ENCODE results near the gene GABBR2. TPM values are rescaled to one million over a fixed set of nuclear protein-coding genes. Genes with fewer than 3 reads are reported as not detected.

GABBR2 gene
- total RNA-seq, 1 experiment from 2014 or later, result 0.23 TPM

- Histone ChIP-seq H3K36me3 (ENCODE audit: control insufficient read depth, insufficient read depth, low read length) (no peaks in the 10 kb centered on the region), H3K27me3 (replicated peaks; ENCODE audit: control insufficient read depth, insufficient read depth, low read length) (no peaks in the 10 kb centered on the region), H3K9me3 (peaks cover 8% of the 10 kb centered on the region; the same call in 1 of the 2 replicates), H3K4me1 (peaks cover 2% of the 10 kb centered on the region), H3K4me3 (ENCODE audit: low read depth, low read length) (no peak overlapping the region)
- ChIA-PET CTCF (no interaction called here), POLR2A (no interaction called here)
- no TSS peak for BruUV-seq (replicated peaks)
- Mint-ChIP-seq H3K9me3 (ENCODE audit: unreplicated experiment) (peaks cover 14% of the 10 kb centered on the region), H3K36me3 (ENCODE audit: insufficient read depth, unreplicated experiment) (peaks cover 7% of the 10 kb centered on the region), H3K4me1 (ENCODE audit: low read depth, unreplicated experiment) (no peaks in the 10 kb centered on the region), H3K27me3 (ENCODE audit: insufficient read depth, unreplicated experiment) (no peaks in the 10 kb centered on the region), H3K27ac (ENCODE audit: unreplicated experiment) (no peak overlapping the region), H3K4me3 (ENCODE audit: unreplicated experiment) (no peak overlapping the region)
- TF ChIP-seq, protein P1, sequence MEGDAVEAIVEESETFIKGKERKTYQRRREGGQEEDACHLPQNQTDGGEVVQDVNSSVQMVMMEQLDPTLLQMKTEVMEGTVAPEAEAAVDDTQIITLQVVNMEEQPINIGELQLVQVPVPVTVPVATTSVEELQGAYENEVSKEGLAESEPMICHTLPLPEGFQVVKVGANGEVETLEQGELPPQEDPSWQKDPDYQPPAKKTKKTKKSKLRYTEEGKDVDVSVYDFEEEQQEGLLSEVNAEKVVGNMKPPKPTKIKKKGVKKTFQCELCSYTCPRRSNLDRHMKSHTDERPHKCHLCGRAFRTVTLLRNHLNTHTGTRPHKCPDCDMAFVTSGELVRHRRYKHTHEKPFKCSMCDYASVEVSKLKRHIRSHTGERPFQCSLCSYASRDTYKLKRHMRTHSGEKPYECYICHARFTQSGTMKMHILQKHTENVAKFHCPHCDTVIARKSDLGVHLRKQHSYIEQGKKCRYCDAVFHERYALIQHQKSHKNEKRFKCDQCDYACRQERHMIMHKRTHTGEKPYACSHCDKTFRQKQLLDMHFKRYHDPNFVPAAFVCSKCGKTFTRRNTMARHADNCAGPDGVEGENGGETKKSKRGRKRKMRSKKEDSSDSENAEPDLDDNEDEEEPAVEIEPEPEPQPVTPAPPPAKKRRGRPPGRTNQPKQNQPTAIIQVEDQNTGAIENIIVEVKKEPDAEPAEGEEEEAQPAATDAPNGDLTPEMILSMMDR (IDR thresholded peaks at IDR 0.05; ENCODE audit: insufficient read depth in 1 of 2, low read depth in 1 of 2, low read length in 1 of 2, severe bottlenecking in 1 of 2, unreplicated experiment in 1 of 2), result no peak
- DNase-seq, result no peak
- intact Hi-C loops (cut with micrococcal nuclease; ENCODE audit: unreplicated experiment), result no loop called here
Observed at GRCh38 chr9:98367923-98368322, 340.8 kb downstream of the GABBR2 start.

GRCh38 chr9:98367371-98367900 lies 341.3 kb downstream of the GABBR2 start:
- POLR2A ChIA-PET, result no interaction called here
- Mint-ChIP-seq H3K36me3 (ENCODE audit: insufficient read depth, unreplicated experiment) (peaks cover 7% of the 10 kb centered on the region), H3K4me3 (ENCODE audit: unreplicated experiment) (no peak overlapping the region), H3K9me3 (ENCODE audit: unreplicated experiment) (peaks cover 14% of the 10 kb centered on the region), H3K27ac (ENCODE audit: unreplicated experiment) (no peak overlapping the region), H3K4me1 (ENCODE audit: low read depth, unreplicated experiment) (no peaks in the 10 kb centered on the region), H3K27me3 (ENCODE audit: insufficient read depth, unreplicated experiment) (no peaks in the 10 kb centered on the region)
- no peak for DNase-seq
- Histone ChIP-seq H3K36me3 (ENCODE audit: control insufficient read depth, insufficient read depth, low read length) (no peaks in the 10 kb centered on the region), H3K4me1 (no peaks in the 10 kb centered on the region; the same call in 1 of the 2 replicates), H3K4me3 (ENCODE audit: low read depth, low read length) (no peak overlapping the region), H3K9me3 (peaks cover 8% of the 10 kb centered on the region; the same call in 1 of the 2 replicates), H3K27me3 (replicated peaks; ENCODE audit: control insufficient read depth, insufficient read depth, low read length) (no peaks in the 10 kb centered on the region)
- CTCF ChIA-PET, result no interaction called here
- intact Hi-C loops (cut with micrococcal nuclease; ENCODE audit: unreplicated experiment), result no loop called here
- BruUV-seq (replicated peaks), result no TSS peak
- TF ChIP-seq, protein P1 (IDR thresholded peaks at IDR 0.05; ENCODE audit: insufficient read depth in 1 of 2, low read depth in 1 of 2, low read length in 1 of 2, severe bottlenecking in 1 of 2, unreplicated experiment in 1 of 2), result no peak

DNA sequence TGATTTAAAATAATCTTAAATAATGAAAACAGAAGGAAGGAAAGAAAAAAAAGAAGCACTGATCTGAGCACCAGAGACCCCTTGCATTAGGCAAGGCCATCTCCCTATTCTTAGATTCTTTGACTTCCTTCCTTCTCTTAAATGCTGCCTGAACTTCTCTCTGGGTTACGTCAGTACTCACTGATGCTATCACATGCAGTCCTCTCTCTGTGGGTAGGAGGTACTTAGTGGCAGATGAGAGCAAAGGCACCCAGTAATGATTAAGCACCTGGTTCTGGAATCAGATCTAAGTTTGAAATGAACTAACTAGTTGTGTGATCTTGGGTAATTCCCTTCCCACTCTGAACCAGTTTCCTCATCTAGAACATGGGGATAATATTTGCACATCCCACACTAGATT lies 343.0 kb downstream of the GABBR2 start:
- no TSS peak for BruUV-seq (replicated peaks)
- H3K27me3 ChIP-seq (replicated peaks; ENCODE audit: control insufficient read depth, insufficient read depth, low read length), result no peaks in the 10 kb centered on the region; the same call in 1 of the 2 replicates
- no peaks in the 10 kb centered on the region for H3K4me1 ChIP-seq
- H3K36me3 ChIP-seq (ENCODE audit: control insufficient read depth, insufficient read depth, low read length), result no peaks in the 10 kb centered on the region
- H3K9me3 ChIP-seq, result peaks cover 8% of the 10 kb centered on the region; the same call in 1 of the 2 replicates
- no peaks in the 10 kb centered on the region for H3K27me3 Mint-ChIP-seq (ENCODE audit: insufficient read depth, unreplicated experiment)
- intact Hi-C loops (cut with micrococcal nuclease; ENCODE audit: unreplicated experiment), result no loop called here
- no peak overlapping the region for H3K4me3 ChIP-seq (ENCODE audit: low read depth, low read length)
- ChIA-PET CTCF (interaction anchor here (0.6 kb wide), 1 partner anchor 410 kb away, joined by 3 read pairs; no protein-coding TSS in a partner anchor), POLR2A (no interaction called here)
- H3K4me1 Mint-ChIP-seq (ENCODE audit: low read depth, unreplicated experiment), result no peaks in the 10 kb centered on the region
- peaks cover 7% of the 10 kb centered on the region for H3K36me3 Mint-ChIP-seq (ENCODE audit: insufficient read depth, unreplicated experiment)
- peaks cover 14% of the 10 kb centered on the region for H3K9me3 Mint-ChIP-seq (ENCODE audit: unreplicated experiment)
- H3K27ac Mint-ChIP-seq (ENCODE audit: unreplicated experiment), result no peak overlapping the region
- no peak for DNase-seq
- TF ChIP-seq, protein P1 (IDR thresholded peaks at IDR 0.05; ENCODE audit: insufficient read depth in 1 of 2, low read depth in 1 of 2, low read length in 1 of 2, severe bottlenecking in 1 of 2, unreplicated experiment in 1 of 2), result no peak
- H3K4me3 Mint-ChIP-seq (ENCODE audit: unreplicated experiment), result no peak overlapping the region

All from Caco-2 (cell line).